GM19467 (cell line): ENCODE measurements around the gene GLRA2.

Experiments
- ATAC-seq: cut with Tn5 transposase; IDR thresholded peaks from one replicate; pipeline ENCODE4 v1.9.1; 2021; ENCODE audit warnings: mild to moderate bottlenecking, moderate library complexity; ENCODE audit not compliant: unreplicated experiment

GLRA2 gene

GRCh38 chrX:14697451-14697850 is 168.1 kb downstream of the GLRA2 start:
- peak; percentile 82 for ATAC-seq

- ATAC-seq = no peak
These were observed 169.5 kb downstream of the GLRA2 start for GRCh38 chrX:14698790-14699189.

- ATAC-seq = no peak
These were observed 171.6 kb downstream of the GLRA2 start for GRCh38 chrX:14700982-14701381.

GRCh38 chrX:14702145-14702544 is 172.8 kb downstream of the GLRA2 start:
- ATAC-seq = no peak

GRCh38 chrX:14712096-14712495 is 182.8 kb downstream of the GLRA2 start:
- no peak for ATAC-seq

- ATAC-seq = no peak
These were observed 188.6 kb downstream of the GLRA2 start for GRCh38 chrX:14717949-14718348.

GRCh38 chrX:14718403-14718802 is 189.1 kb downstream of the GLRA2 start:
- no peak for ATAC-seq

- ATAC-seq = no peak
These were observed 199.7 kb downstream of the GLRA2 start for GRCh38 chrX:14729058-14729457.

GRCh38 chrX:14738643-14739042 is 209.3 kb downstream of the GLRA2 start:
- ATAC-seq = no peak

GRCh38 chrX:14753441-14753840 is 224.1 kb downstream of the GLRA2 start:
- no peak for ATAC-seq

- no peak for ATAC-seq
These were observed 228.7 kb downstream of the GLRA2 start for GRCh38 chrX:14758029-14758491.

- no peak for ATAC-seq
These were observed 246.1 kb downstream of the GLRA2 start for GRCh38 chrX:14775416-14775815.

- ATAC-seq = no peak
These were observed 247.6 kb downstream of the GLRA2 start for GRCh38 chrX:14776901-14777300.

- no peak for ATAC-seq
These were observed 248.2 kb downstream of the GLRA2 start for GRCh38 chrX:14777525-14777924.

- no peak for ATAC-seq
These were observed 250.2 kb downstream of the GLRA2 start for GRCh38 chrX:14779580-14779979.
